HEK293 (cell line): Measurements from ENCODE around the gene ORM2.

Experiments
- CTCF ChIP-seq: fragments of 450-650 bp; formaldehyde crosslinking; IDR thresholded peaks from 2 replicates; pipeline ENCODE4 v1.5.1; 2016; ENCODE audit warnings: missing biosample characterization, missing genetic modification characterization
- PATZ1 ChIP-seq: fragments of 450-650 bp; formaldehyde crosslinking; IDR thresholded peaks from 2 replicates; pipeline ENCODE4 v1.5.1; 2016; ENCODE audit warnings: missing biosample characterization, missing genetic modification characterization
- ZBTB1 ChIP-seq: fragments of 450-650 bp; formaldehyde crosslinking; IDR thresholded peaks from 2 replicates; pipeline ENCODE4 v1.5.1; 2016; ENCODE audit warnings: missing biosample characterization, missing genetic modification characterization
- ZNF561 ChIP-seq: fragments of 450-650 bp; IDR thresholded peaks from 2 replicates; pipeline ENCODE4 v1.5.1; 2018; ENCODE audit warnings: missing biosample characterization, missing genetic modification characterization, borderline replicate concordance
- ZNF571 ChIP-seq: fragments of 450-650 bp; formaldehyde crosslinking; IDR thresholded peaks from 2 replicates; pipeline ENCODE4 v1.5.0; 2017; ENCODE audit warnings: missing biosample characterization, missing genetic modification characterization
- ZNF621 ChIP-seq: fragments of 450-650 bp; formaldehyde crosslinking; IDR thresholded peaks from 2 replicates; pipeline ENCODE4 v1.5.1; 2017; ENCODE audit warnings: missing biosample characterization, missing genetic modification characterization
- ZSCAN30 ChIP-seq: fragments of 450-650 bp; IDR thresholded peaks from 2 replicates; pipeline ENCODE4 v1.5.1; 2018; ENCODE audit warnings: missing biosample characterization, mild to moderate bottlenecking, missing genetic modification characterization, moderate library complexity

GRCh38 chr9:114312513-114312875, 17.2 kb upstream of the ORM2 start:
- TF ChIP-seq PATZ1 (tag by site-specific recombination) (no peak), ZNF621 (no peak), ZNF571 (tag by site-specific recombination) (no peak), ZNF561 (tag by site-specific recombination) (no peak), ZBTB1 (no peak), CTCF (tag by site-specific recombination) (no peak), ZSCAN30 (tag by site-specific recombination) (no peak)
